ENCODE measurements around the gene TMC3.

DNA sequence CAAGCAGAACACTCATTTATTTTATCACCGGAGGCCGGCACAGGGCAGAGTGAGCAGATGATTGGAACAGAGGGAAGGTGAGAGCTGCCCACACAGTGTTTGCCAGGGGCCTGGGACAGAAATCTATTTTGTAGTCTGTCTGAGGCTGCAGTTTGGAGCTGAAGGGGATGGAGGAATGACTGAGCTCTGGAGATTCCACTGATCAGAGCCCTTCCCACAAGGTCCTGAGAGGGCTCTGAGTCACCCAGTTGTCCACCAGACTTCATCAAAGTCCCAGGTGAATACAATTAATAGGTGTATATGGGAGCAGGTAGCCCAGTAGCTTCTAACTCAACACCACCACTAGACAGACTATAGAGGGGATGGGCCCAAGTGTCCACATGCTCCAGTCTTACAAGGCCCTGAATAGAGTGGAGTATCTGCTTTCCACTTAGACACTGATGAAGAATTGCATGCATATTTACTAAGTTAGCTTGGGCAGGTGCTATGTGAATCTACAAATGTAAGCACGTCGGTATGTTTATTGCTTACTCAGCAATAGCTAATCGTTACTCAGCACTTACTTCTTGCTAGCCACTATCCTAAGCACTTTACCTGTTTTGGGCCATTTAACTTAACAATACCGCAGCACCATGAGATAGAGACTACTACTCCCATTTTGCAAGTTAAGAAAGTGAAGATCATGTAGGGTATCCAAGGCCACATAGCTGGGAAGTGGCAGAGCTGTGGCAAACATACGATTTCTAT is 47.4 kb downstream of the TMC3 start:
- no peak for TF ChIP-seq EZH2 (IDR thresholded peaks at IDR 0.05)
- TF ChIP-seq, protein P1, sequence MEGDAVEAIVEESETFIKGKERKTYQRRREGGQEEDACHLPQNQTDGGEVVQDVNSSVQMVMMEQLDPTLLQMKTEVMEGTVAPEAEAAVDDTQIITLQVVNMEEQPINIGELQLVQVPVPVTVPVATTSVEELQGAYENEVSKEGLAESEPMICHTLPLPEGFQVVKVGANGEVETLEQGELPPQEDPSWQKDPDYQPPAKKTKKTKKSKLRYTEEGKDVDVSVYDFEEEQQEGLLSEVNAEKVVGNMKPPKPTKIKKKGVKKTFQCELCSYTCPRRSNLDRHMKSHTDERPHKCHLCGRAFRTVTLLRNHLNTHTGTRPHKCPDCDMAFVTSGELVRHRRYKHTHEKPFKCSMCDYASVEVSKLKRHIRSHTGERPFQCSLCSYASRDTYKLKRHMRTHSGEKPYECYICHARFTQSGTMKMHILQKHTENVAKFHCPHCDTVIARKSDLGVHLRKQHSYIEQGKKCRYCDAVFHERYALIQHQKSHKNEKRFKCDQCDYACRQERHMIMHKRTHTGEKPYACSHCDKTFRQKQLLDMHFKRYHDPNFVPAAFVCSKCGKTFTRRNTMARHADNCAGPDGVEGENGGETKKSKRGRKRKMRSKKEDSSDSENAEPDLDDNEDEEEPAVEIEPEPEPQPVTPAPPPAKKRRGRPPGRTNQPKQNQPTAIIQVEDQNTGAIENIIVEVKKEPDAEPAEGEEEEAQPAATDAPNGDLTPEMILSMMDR (IDR thresholded peaks at IDR 0.05): no peak

All from neural progenitor cell (in vitro differentiated cells).